GM10847 (cell line): ENCODE measurements around the gene LAMA3.

Experiments used
- POLR2A ChIP-seq: IDR thresholded peaks from 2 replicates; pipeline ENCODE4 v1.6.1; 2011; ENCODE audit not compliant: insufficient read length; ENCODE audit errors: extremely low read depth

LAMA3 gene

DNA sequence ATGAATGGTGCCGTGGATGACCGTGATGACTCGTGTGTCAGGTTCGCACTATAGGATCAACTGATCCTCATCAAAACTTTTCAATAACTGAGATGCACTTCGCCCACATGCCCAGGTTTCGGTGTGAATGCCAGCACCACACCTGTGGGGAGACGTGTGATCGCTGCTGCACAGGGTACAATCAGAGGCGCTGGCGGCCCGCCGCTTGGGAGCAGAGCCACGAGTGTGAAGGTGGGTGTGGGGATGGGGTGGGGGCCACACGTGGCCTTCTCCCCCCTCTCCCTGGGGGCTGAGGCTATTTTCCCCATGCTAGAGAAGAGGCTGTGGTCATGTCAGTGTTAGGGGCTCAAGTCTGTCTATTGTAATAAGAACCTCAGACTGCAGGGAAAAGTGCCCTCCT, 69.0 kb downstream of the LAMA3 start:
- no peak for TF ChIP-seq POLR2A

DNA sequence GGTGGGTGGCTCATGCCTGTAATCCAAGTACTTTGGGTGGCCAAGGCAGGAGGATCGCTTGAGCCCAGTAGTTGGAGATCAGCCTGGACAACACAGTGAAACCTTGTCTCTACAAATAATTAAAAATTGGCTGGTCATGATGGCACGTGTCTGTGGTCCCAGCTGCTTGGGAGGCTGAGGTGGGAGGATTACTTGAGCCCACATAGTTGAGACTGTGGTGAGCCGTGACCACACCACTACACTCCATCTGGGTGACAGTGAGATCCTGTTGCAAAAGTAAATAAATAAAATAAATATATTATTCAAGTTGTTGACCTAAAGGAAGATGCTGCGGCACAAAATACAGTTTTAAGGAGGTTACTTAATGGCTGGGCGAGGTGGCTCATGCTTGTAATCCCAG, 72.7 kb downstream of the LAMA3 start:
- TF ChIP-seq POLR2A = no peak

DNA sequence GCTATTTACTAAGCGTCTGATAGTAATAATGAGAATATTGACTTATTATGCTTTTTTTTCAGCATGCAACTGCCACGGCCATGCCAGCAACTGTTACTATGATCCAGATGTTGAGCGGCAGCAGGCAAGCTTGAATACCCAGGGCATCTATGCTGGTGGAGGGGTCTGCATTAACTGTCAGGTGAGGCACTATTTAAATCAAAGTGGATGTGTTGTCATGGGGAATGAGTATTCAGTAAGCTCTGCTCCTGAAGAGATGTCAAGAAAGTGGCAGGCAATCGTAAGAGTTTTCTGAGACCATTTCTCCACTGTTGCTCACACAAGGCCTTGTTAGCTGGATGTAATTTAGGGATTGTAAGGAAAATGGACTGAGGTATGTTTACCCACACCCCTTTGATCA, 74.1 kb downstream of the LAMA3 start:
- no peak for TF ChIP-seq POLR2A

DNA sequence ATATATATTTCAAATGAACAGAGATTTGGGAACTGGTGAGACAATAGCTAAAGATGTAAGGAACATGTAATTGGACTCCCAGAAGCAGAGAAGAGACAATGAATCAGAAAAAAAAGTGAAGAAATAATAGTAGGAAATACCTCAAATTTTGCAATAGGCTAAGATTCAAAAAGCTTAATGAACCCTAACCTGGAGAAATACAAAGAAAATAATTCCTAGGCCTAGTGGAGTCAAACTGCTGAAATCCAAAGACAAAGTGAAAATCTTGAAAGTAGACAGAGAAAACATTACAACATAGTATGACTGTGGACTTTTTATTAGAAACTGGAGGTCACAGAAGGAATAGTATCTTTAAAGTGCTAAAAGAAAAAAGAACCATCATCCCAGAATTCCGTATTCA, 76.7 kb downstream of the LAMA3 start:
- TF ChIP-seq POLR2A = no peak

DNA sequence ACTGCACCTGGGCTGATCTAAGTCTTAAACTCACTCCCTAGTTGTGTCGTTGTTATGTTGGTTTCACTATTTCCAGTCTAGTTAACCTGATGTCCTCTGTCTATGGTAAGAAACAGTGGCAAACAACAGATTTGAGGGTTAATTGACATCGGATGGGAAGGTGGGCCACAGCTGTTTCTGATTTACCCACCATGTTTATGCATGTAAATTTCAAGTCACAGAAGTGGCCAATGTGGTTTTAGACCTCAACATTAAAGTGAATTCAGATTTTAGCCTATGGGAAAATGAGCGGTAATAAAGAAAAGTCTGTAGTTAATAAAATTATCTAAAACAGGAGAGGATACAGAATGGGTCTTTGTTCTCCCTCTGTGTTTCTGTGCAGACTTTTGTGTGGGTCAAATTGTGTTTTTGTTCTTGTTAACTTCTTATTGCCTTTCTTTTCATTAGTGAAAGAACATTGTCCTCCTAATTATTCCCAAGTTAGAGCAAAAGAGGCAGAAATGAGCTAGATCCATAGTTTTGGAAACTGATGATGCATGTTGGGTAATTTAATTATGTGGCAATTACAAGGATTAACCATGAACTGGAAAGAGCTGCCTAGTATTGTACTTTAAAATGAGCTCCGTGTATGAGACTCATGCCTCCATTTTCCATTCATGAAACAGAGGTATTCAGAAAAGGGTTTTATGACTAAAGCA, 83.2 kb downstream of the LAMA3 start:
- no peak for TF ChIP-seq POLR2A

DNA sequence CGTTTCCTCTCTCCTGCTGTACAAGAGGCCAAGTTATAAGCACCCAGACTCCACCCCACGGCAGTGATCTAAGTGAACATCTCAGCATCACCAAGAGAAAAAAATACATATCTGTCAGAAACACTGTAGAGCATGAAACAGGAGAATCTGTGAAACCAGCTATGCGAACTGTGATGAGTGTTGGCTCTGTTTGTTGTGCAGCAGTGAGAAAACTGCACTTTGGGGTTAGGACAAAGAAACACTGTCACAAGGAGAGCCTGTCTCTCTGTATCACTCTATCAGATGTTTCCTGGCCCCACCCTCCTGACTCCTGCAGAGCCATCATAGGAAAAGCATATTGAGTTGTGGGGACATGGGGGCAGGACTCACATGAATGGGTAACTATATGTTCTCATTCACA, 87.1 kb downstream of the LAMA3 start:
- TF ChIP-seq POLR2A = no peak

DNA sequence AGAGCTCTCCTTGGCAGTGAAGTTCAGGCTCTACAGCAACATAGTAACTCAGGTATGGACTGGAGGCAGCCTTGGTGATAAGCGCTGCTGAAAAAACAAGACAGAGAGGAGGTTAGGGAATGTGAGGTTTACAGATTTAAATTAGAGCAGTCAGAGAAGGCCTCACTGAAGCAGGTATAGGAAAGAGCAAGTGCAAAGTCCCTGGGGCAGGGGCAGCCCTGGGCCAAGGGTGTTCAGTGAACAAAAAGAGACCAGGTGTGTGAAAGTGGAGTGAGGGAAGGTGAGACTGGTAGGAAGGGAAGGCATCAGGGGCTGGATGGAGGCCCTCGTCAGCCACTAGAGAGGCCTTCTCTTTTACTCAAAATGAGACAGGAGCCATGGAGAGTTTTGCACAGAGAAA, 89.6 kb downstream of the LAMA3 start:
- TF ChIP-seq POLR2A = no peak

DNA sequence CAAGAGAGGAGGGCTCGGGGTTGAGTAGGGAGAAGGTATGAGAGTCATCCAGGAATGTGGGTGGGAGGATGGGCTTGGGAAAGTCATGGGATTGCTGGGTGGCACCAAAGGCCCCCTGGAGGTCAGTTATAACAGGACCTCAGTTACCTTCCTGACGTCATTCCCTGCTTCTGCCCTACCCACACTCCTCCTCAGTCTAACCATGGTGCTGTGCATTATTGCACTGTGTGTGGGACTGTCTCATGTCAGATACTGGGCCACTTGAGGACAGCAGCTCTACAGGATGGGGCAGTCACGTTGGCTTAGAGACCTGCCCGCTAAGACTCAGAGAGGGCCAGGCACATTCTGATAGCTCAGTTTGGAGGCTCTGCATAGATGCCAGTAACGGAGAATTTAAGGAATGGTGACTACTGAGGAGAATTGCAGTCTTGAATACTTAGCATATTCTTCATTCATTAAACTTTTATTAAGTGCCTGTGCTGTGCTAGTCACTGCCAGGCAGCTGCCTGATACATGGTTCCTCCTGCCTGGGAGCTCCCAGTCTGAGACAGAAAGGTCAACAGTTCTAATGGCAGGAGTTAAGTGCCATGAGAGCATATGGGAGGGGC, 90.5 kb downstream of the LAMA3 start:
- TF ChIP-seq POLR2A = no peak

DNA sequence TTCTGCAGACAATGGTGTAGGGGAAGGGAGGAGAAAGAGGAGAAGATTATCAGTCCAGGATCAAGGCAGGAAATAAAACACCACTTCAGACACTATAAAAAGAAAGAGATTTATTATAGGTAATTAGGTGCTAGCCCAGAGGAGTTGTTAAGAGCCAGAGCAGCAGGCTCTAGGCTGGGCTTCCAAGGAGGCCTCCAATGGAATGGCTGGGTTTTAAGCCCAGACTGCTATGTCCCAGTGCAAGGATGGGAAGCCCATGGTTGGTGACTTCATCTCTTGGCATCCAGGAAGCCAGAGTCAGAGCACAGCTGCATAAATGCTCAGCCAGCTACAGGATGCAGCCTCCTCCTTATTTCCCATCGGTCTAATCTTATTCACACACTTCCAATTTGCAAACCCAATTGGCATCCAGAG, 95.6 kb downstream of the LAMA3 start:
- no peak for TF ChIP-seq POLR2A

DNA sequence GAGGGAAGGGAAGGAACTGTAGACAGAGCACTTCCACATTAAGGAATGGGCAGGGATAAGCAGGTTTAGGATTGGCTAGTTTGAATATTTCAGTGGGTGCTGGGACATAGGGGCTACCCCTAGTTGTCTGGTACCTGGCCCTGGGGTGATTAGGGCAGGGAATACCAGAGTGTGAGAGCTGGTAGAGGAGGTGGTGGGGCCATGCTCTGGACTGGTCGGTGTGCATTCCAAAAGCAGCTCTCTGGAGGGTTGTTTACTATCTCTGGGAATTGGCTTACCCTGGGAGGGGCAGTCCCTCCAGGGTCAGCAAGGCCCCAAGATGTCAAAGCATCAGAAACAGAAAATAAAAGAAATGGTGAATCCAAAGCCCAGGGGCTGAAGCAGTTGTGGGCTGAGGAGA, 103.8 kb downstream of the LAMA3 start:
- TF ChIP-seq POLR2A = no peak

DNA sequence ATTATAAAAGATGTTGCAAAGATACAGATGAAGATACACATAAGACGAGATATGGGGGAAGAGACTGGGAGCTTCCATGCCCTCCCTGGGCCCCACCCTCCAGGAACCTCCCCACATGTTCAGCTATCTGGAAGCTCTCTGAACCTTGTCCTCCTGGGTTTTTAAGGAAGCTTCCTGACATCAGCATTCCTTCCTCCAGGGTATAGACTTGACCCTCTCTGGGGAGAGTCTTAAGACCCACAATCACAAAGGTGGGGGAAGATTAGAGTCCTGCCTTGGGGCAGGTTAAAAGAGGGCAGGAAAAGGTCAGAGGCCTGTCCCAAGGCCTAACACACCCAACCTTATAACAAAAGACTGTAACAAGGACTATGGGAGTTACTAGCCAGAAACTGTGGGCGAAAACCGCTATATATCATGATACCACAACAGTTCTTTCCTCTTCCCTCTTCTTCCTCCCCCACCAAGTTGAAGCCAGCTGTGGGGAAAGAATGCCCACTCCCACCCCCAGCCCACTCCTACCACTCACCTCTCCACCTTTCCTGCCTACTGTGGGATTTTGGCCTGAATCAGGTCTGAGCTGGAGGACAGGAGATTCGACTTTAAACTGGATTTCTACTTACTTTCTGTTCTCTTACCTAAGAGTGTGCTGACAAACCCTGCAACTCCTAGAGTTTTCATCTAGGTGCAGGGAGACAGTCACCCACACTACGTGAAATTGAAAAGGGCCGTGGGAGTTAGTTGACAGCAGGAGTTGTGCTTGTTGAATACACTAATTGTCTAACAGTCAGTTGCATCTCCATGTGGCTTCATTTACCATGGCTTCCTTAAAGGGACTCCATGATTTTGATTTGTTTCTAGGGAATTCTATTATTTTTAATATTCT, 105.0 kb downstream of the LAMA3 start:
- no peak for TF ChIP-seq POLR2A

DNA sequence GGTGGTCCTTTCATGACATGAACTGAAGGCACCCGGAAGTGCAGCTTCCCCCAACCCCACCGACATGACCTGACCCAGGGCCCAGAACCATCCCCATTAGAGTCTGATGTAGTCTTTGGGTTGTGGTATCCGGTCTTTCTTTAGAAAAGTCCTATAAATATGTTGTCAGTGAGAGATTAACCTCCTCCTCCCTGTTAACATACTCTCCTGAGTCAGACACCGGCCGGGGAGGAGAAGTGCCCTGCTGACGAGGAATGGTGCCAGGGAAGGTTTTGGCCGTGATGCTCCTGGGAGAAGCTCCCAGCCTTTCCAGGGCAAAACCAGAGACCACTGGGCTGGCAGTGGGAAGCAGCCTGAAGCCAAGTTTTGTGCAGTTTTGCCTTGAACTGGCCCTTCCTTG, 109.0 kb downstream of the LAMA3 start:
- no peak for TF ChIP-seq POLR2A

DNA sequence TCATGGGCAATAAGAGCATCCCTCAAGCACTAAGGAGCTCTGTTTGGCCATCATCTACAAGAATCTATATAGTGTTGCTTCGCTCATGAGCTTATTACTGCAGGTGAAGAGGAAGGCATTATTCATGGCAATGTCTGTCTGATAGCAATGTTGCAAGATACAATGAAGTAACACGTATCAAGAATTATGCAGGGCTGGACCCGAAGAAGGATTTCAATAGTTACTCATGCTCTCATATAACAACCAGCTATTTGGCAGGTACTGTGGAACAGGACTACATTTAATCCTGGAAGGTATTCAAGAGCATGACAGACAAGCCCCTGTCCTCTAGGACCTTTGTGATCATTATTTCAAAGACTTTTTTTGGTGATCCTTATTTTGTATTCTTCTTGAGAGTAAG, 109.6 kb downstream of the LAMA3 start:
- no peak for TF ChIP-seq POLR2A

DNA sequence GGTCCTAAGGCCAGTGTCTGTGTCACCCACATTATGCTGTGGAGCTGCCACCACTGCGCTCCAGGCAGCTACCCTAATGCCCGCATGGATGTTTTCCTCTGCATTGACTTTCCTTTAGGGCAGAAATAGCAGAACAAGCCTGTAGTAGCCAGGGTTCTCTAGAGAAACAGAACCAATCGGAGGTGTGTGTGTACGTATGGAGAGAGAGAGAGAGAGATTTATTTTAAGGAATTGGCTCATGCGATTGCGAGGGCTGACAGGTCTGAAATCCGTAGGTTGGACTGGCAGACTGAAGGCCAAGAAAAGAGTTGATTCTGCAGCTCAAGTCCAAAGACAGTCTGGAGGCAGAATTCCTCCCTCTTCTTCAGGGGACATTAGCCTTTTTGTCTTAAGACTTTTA, 110.3 kb downstream of the LAMA3 start:
- no peak for TF ChIP-seq POLR2A

DNA sequence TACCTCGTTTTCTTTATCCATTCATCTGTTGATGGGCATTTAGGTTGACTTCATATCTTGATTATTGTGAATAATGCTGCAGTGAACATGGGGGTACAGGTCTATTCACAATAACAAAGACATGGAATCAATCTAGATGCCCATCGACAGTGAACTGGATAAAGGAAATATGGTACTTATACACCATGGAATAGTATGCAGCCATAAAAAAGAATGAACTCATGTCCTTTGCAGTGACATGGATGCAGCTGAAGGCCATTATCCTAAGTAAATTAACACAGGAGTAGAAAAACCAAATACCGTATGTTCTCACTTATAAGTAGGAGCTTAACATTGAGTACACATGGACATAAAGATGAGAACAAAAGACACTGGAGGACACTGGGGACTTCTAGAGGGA, 111.6 kb downstream of the LAMA3 start:
- TF ChIP-seq POLR2A = no peak

DNA sequence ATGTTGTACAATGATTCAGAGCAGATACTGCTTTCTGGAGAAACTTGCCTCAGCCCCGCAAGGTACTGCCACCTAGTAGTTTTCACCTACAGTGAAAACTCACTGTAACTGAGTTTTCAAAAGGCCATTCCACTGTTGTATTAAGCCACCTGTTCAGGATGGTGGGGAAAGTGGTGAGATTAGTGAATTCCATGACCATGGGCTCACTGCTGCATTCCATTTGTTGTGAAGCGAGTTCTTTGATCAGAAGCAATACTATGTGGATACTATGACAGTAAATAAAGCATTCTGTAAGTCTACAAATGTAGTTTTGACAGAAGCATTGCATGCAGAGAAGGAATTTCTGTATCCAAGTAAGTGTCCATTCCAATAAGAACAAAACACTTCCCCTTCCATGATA, 113.6 kb downstream of the LAMA3 start:
- TF ChIP-seq POLR2A = no peak
